NCI-H1105 (cell line): ENCODE results near the gene TBC1D22B.
"Not testable (repeated sequence)": the region's sequence is repeated elsewhere in the genome, so short reads cannot be mapped to it uniquely, and the experiment has no call there.

Experiments used
- DNase-seq: peaks from one replicate; lab custom pipeline; 2025; lab: John Stamatoyannopoulos, UW

The TBC1D22B gene

DNA sequence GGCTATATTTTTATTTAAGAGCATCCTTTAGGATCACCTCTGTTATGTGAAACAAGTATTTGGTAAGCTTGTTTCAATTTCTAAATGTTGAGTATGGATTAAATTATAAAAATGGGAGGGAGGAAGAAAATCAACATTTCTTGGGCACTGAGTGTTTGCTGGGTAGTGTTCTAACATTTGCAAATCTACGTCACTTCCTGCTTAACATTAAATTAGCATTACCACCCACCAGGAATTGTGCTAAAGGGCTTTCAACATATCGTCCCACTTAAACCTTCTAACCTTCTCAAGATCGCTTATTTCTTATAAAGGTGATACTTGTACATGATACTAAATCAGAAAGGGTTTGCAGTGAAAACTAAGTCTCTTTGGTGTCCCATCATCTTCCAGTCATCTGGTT lies 8.3 kb downstream of the TBC1D22B start:
- DNase-seq, result no peak

DNA sequence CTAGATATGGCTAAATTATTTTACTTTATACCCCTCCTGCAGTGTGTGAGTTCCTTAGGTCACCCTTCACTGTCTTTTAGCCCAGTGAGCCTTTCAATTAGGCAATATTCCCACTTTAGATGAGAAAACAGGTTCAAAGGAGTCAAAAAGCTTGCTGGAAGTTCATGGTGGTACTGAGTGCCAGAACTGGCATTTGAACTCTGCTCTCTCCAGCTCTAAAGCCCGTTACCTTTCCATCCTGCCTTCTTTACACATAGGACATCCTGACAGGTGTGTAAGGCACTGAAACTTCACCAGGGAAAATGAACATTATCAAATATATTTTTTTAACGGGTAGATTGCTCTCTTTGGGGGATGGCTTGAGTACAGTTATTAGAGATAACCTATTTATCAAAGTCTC lies 11.5 kb downstream of the TBC1D22B start:
- no peak for DNase-seq

DNA sequence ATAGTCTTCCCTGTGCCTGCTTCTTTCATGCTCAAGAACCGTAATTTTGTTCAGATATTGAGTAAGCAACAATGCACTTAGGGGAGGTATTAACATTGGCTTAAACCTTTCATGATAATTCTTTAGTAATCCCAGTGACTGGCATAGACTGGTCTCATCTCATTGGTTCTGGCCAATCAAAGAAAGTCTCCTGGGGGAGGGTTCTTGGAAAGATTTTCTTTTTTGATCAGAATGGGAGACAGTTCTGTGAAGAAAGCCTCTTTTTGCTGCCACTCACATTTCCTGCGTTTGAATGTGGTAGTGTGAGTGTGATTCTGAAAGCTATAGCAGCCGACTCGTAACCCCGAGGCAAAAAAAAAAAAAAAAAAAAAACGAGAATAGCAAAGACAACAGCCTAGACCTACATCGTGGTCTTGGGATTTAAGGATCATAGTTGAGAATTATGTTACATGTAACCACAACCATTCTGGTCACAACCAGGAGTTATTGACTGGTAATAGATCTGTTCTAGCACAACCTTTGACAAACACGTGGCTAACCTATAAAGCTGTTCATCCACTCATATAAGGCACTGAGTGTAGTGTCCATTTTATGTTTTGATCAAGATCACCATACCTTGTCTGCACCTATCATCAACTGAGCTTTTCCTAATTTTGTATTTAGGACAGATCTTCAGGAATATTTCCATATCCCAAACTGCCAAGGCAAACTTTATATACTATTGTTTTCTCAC lies 15.4 kb downstream of the TBC1D22B start:
- DNase-seq, result no peak

DNA sequence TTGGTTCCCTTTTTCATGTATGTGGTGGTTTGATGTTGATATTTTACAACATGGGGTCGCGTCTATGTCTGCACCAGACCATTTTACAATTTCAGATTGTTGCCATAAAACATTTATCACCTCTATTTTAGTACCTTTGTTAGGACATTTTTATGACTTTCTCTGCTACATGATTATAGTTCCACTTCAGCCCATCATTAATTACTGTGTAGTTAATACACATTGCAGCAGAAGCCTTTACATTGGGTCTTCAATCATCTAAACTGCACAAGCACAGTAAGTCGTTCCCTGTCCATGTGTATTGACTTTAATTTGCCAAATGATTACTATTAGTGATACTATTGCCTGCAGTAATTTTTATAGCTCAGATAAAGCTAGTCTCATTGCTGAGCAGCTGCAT lies 16.1 kb downstream of the TBC1D22B start:
- DNase-seq, result no peak

DNA sequence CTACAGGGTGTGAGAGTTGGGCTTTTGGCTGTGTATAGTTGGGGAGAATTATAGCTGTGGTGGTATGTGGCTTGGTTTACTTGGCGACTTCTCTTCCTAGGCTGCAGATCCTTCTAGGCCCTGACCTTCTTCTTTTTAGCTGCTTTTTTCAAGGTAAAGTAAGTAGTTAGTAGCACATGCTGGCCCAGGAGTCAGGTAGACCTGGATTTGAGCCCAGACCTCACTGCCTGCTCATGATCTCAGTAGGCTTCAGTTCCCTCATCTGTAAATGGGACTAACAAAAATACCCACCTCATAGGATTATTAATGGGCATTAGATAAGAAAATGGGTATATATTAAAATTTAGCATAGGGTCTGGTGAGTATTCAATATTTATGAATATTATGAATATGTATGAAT lies 17.8 kb downstream of the TBC1D22B start:
- no peak for DNase-seq

DNA sequence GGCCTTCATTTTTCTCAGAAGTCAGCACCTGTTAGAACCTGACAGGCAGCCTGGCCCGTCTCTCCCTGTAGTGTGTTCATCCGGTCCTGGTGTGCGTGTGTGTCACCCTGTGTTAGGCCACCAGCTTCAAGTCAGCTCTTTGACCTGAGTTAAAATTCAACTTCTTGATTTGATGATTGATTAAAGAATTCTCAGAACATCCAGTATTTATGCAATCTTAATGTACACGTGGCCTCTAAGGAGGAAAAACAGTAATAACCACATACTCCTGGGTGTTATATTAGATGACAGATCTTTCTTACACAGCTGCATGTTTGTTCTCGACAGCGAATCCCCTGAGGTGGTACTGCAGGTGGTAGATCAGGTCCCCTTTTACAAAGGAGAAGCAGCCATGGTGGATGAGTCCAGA lies 19.4 kb downstream of the TBC1D22B start:
- DNase-seq, result no peak

DNA sequence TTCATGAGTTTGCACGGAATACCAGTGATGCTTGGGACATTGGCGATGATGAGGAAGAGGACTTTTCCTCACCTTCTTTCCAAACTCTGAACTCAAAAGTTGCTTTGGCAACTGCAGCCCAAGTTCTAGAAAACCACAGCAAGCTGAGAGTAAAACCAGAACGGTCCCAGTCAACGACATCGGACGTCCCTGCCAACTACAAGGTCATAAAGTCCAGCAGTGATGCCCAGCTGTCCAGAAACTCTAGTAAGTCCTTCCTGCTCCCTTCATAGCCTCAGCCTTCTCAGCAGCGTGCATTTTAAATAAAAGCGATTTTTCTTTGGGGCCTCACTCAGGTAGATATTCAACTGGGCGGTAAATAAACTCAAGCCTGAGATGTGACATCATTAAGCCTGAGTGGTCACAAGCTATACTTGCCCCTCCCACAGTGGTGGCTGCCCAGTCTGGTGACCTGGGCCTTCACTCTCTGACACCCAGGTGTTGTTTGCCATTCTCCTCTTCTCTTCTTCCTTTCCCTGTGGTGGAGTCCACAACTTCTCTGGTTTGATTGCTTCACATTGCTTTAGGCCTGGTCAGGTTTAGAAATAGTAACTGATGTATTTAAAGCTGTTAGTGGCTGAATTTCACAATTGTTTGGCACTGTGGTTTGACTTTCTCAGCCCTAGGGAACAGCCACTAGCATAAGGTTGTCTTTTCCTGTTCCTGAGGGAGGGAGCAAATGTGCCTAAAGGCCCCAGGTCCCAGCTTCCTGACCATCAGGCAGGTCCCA lies 22.0 kb downstream of the TBC1D22B start:
- no peak for DNase-seq

DNA sequence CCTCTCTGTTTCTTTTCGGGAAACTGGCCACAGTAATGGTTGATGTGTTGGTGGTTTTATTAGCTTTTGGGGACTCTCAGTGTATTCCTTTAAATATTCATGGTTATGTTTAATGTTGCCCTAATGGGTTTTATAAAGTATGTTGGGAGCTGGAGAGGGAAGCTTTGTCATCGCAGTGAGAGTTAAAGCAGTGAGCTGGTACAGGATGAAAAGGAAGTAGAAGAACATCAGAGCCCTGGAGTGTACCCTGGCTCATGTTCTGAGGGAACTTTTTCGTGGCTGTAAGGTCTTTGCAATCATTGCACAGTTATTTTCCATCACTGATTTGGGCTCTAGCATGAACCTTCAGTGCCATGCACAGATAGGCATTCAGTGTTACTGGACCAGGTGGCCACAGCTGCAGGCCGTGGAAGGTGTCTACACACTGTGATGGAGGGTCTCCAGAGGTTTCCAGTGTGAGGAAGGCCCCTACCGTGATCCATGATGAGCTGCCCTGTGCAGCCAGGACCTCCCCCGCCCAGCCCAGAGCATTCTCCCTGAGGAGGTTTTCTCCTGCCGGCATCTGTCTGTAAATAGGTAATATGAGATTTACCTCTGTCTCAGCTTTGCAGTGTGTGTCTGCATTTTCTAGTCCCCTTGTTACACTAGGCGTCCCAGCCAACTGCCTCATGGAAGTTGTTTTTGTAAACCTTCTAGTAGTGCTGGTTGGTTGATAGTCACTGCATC lies 22.8 kb downstream of the TBC1D22B start:
- DNase-seq, result no peak

DNA sequence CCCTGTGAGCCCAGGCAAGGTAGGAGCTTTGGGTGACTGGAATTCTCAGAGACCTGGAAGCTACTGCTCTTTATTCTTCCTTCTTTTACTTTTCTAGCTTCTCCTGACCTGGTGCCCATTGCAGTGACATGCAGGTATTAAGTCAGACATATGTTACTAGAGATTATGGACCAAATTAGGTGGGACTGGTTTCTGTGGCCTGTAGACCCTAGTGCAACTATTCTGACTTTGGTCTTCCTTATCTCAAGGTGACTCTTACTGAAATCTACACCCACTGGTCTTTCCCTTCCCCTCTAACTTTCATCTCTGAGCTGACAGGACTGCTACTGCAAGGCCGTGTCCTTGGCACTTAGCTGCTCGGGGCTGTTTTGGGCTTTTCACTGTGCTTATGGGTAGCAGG lies 24.8 kb downstream of the TBC1D22B start:
- DNase-seq, result no peak

DNA sequence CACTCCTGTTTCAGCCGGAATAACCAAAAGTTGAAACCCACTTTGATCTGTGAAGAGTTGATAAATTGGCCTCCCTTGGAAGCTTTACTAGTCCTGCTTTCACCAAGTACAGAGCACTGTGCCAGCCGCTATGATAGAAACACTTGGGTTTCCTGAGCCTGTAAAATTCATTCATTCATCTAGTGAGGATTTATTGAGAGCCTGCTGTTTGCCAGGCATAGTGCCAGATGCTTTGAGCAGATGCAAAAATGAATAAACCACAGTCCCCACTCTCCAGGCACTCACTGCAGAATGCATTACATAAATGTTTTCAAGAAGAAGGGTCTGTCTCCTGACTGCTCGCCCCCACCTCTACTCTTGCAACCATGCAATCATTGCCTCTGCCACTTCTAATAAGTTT lies 25.7 kb downstream of the TBC1D22B start:
- no peak for DNase-seq

DNA sequence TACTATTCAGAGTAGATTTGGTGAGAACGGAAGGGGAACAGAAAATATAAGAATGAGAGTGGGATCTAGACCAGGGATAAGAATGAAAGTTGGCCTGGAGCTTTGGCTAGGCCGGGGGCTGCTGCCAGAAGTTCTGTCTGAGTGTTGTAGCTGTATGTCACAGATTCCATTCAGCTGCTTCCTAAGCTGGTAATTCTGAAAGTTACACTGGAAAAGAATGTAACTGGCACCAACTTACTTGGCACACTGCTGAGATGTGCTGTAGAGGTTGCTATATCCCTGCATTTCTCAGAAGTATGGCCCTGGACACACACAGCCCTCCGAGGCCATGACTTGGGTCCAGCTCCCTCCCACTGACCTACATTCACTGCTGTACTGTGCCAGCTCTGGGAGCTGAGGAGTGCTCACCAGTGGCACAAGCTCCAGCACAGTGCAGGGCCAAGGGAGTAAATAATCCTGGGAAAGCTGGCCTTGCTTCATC lies 26.1 kb downstream of the TBC1D22B start:
- DNase-seq, result no peak

DNA sequence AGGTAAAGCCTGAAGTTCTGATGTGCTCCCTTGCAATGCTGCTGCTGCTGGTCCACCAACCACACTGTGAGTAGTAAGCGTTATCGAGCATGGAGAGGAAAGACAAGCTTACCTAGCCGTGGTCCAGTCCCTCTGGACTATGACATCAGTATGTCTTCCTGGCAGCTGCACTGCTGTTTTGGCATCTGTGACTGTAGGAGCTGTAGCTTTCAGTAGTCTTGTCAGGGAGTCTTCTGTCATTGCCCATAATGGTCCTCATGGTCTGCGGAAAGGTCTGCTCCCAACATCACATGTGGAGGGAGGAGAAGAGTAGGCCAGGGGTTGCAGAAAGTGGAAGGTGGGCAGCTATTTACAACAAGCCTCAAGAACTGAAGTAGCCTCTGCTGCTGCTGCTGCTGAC lies 27.2 kb downstream of the TBC1D22B start:
- DNase-seq, result no peak

DNA sequence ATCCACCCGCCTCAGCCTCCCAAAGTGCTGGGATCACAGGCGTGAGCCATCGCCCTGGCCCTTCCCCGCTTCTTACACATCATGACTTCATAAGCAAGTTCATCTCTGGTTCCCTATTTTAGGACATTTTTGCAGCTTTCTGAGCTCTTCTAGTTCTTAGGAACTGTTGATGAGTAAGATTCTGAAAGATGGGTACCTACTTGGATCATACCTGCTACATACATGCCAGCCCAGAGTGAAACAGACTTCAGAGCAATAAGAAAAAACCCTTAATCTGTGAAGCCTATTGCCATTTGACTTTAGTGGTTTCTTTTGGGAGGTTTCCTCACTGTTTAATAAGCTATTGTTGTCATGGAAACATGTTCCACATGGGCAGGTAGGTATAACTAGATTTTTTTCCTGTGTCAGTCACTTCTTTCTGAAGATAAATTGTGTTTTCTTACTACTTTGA lies 28.3 kb downstream of the TBC1D22B start:
- no peak for DNase-seq

DNA sequence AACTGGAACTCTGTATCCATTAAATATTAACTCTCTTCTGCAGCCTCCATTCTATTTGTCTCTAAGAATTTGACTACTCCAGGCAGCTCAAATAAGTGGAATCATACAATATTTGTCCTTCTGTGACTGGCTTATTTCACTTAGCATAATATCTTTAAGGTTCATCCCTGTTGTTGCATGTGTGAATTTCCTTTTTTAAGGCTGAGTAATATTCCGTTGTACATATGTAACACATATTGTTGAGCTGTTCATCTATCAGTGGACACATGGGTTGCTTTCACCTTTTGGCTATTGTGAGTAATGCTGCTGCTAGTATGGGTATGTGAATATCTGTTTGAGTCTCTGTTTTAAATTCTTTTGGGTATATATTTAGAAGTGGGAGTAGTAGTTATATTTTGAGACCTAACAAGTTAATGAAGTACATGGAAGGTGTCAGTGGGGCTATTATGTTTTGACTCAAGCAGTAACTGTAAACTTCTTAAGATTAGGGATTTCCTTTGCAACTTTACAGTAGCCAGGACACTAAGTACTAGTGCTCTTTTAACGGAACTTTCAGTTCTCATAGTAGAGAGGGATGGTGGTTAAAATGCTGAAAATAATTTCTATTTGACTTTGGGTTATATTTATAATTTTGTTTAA lies 30.1 kb downstream of the TBC1D22B start:
- no peak for DNase-seq

DNA sequence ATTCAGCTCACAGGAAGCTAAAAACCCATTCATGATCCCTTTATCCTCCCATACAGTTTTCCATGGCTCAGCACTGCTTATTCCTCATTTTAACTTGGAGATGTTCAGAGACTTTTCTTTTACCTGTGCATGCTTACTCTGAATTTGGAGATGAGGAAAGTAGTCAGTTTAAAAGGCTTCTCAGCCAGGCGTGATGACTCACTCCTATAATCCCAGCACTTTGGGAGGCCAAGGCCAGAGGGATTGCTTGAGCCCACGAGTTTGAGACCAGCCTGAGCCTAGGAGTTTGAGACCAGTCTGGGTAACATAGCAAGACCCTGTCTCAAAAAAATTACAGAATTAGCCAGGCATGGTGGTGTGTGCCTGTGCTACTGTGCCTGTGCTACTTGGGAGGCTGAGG lies 30.7 kb downstream of the TBC1D22B start:
- no peak for DNase-seq

DNA sequence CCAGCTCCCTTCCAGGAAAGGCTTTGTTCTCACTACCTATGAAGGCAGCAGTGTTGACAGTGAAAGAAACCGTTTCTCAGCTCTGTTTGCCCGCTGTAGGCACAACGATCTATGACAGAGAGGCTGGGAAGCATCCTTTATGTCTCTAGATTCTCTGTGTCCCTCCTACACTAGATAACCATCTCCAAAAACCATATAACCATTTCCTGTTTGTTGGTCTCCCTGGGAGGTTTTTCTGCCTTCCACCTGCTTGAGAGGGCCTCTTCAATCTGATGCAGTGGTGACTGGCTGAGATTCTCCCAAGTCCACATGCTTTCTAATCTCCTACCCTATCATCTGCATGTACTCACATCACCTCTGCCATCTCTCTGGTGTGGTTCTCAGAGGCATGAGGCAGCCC lies 32.4 kb downstream of the TBC1D22B start:
- DNase-seq, result no peak

DNA sequence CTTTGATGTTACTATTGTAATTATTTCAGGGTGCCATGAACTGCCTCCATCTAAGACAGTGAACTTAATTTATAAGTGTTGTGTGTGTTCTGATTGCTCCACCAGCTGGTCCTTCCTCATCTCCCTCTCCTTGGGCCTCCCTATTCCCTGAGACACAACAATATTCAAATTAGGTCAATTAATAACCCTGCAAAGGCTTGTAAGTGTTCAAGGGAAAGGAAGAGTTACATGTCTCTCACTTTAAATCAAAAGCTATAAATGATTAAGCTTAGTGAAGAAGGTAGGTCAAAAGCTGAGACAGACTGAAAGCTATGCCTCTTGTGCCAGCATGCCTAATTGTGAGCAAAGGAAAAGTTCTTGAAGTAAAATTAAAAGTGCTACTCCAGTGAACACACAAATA lies 35.9 kb downstream of the TBC1D22B start:
- DNase-seq, result no peak

DNA sequence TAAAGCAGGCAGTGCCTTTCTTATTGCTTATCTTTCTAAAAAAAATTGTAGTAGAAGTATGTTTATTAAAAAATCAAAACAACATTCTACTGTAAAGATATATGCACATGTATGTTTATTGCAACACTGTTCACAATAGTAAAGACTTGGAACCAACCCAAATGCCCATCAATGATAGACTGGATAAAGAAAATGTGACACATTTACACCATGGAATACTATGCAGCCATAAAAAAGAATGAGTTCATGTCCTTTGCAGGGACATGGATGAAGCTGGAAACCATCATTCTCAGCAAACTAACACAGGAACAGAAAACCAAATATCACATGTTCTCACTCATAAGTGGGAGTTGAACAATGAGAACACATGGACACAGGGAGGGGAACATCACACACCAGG lies 40.1 kb downstream of the TBC1D22B start:
- DNase-seq, result not testable (repeated sequence)

DNA sequence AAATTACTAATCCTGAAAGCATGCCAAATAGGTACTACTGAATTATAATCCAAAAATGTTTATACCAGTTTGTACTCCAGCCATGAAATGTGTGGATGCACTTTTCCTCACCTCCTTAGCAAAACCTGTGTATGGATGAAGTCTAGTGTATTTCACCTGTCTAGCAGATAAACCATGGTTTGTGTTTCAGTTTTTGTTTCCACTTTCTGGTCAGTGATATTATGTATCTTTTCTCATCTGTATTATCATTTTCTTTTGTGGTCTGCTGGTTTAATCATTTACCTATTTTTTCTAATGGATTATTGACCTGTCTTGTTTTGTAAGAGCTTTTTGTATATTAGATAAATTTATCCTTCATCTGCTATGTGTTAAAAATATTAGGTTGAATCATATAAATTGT lies 41.4 kb downstream of the TBC1D22B start:
- no peak for DNase-seq

DNA sequence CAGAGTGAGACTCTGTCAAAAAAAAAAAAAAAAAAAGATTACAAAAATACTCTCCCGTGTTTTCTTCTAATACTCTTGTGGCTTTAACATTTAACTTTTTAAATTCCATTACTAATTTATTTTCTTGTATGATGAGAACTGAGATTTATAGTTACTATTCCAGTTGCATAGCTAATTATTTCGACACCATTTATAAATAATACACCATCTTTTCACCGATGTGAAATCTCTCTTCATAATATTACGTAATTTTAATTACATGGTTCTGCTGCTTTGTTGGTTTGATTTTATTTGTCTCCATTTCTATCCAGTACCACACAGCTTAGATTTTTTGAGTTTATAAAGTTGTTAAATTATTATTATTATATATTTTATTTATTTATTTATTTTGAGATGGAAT lies 42.4 kb downstream of the TBC1D22B start:
- DNase-seq, result no peak

DNA sequence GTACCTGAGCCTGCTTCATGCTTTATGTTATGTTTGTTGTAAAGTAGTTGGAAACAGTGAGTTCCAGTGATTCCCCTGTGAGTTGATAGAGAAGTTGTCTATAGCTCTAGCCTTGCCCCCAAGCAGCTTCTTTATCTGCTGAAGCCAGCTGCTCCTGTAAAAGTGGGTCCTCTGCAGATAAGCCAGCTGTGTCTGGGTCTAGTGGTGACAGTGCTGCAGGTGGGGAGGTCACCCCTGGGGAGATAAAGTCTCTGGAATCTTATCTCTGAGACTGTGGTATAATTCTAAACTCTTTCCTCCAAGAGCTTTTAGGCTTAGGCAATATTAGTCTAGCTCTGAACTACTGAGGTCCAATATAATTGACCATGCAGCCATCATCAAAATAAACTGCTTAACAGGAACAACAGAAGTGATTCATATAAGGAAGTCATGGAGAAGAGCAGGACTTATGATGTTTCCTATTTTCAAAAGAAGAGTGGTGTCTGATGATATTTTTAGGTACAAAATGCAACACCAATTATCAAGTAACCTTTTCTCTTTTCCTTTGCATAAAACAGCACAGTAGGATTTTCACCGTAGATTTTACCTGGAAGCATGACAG lies 44.6 kb downstream of the TBC1D22B start:
- no peak for DNase-seq

DNA sequence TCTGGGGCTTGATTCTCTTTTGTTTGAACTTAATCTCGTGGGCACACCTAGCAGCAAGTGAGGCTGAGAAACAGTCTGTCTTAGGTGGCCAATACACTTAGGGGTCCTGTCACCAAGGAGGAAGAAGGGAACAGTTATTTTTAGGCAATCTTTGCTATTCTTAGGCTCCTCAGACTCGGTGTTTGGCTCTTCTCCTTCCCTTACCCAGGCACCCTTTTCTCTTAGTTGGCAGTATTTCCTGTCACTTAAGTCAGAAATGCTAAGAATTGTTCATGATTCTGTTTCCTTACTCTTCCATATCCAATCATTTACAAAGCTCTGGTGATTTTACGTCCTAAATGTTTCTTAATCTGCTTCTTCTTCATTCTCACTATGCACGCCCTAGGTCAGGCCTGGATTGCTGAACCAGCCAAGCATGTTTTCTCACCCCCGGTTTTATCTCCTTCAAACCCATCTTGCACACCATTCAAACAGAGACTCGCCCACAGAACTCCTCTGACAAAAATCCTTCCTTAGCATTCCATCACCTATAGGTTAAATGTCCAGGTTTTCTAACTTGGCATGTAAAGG lies 45.6 kb downstream of the TBC1D22B start:
- DNase-seq, result no peak
